Stimulated activated CD4-positive, alpha-beta T cell treated with anti-CD3 and anti-CD28 coated beads, Interleukin-15, amount 100 ng/mL, for 48 hours (primary cell): ENCODE results near the gene CEP70.
"Not testable (repeated sequence)": the region's sequence is repeated elsewhere in the genome, so short reads cannot be mapped to it uniquely, and the experiment has no call there.

ENCODE experiments used
- DNase-seq, 2 donors: peaks; one replicate each; pipeline ENCODE4 v3.0.0-alpha.2; 2020; ENCODE audit warnings: low read depth in 2 of 2

The CEP70 gene

DNA sequence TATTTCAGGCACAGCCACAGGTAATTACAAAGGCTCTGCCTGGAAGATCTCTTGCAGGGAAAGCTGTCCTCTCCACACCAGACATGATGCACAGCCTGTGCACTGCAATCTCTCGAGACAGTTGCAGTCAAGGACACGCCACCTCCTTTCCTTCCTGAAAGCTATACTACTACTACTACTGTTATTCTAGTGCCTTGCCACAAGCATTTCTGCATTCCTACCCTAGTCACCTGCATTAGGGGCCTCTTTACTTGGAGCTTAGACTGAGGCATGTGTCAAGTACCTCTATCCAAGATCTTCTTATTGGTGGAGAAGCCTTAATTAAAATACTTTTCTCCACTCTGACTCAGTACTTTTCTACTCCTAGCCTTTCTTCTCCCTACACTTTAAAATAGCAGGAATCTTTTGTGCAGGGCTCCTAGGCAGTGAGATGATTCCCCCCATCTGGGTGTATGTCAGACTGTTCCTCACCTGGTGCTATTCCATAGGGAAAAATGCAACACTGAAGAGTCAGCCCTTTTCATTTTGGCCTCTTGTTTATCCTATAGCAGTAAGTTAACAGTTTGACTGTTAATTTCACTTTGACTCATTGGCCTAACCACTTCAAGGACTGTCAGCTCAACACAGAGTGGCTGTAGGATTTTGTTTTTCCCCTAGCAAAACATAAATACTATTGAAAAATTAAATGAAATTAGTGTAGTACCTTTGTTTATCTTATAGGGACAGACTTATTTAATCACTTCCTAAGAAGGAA, 80.8 kb downstream of the CEP70 start:
- DNase-seq, result no peak

DNA sequence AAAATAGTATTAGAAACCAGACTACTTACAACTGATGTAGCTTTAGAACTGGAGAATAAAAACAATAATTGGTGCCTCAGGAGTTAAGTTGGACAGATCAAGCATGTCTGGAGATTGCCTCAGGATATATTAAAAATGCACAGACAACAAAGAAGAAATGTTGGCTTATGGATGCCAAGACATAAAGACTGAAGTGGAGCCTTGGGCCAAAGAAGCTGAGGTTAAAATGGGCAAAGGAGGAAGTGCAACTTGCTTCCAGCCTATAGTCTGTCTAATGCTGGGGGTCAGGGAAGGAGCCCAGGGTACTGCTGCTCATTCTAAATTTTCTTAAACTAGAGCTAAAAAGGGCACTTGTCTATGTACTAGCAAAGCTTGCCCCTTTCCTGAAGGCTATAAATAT, 82.1 kb downstream of the CEP70 start:
- DNase-seq, result no peak

DNA sequence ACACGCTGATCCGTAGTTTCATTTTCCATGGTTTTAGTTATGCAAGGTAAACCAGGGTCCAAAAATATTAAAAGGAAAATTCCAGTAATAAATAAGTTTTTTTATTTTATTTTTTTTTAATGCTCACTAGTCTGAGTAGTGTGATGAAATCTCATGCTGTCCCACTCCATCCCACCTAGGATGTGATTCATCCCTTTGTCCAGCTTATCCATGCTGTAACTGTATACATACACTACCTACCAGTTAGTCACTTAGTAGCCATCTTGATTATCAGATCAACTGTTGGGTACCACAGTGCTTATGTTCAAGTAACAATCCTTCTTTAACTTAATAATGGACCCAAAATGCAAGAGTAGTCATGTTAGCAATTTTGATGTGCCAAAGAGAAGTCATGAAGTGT, 84.5 kb downstream of the CEP70 start:
- no peak for DNase-seq

DNA sequence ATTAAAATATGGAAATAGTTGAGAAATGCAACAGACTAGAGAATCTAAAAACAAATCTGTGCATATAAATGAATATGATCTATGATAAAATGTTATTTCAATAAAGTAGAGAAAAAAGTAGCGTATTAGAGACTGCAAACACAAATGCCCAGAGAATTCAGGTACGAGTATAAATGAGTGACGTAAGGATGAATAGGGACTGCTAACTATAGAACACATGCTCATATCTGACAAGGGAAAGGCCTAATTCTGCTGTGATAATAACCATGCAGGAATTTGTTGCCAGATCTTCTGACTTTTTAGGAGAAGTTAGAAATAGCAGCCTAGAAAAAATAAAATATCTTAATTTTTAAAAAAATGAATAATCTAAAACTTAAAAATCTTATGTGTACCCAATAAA, 86.5 kb downstream of the CEP70 start:
- no peak for DNase-seq

DNA sequence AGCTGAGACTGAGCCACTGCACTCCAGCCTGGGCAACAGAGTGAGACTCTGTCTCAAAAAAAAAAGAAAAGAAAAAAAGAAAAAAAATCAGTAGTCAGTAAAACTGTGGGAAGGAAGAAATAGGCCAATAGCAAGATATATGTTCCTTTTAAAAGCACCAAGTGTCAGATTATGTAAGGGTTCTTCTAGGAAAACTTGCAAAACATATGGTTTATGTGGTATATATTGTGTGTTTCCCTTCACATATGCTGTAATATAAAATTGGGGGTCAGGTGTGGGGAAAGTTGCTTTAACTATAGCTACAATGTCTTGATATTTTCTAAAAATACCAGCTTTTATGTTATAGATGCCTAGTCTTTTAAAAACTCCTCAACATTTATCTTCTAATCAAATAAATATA, 95.1 kb downstream of the CEP70 start:
- no peak for DNase-seq

DNA sequence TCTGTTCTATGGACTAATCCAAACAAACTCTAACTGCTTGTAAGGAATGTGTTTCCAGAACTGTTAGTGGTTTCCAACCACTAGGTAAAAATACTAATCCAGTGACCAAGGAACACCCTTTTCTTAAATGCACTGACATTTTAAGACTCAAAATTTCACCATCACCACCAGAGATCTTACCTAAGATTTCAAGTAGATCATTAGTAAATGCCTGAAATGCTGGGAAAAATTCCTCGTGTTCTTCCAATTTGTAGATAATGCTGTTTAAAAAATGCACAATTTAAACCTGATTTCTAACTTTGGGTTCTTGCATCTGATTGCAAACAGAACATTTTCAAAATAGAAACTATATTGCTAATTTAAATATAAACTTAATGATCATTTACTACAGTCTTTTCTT, 96.2 kb downstream of the CEP70 start:
- no peak for DNase-seq

DNA sequence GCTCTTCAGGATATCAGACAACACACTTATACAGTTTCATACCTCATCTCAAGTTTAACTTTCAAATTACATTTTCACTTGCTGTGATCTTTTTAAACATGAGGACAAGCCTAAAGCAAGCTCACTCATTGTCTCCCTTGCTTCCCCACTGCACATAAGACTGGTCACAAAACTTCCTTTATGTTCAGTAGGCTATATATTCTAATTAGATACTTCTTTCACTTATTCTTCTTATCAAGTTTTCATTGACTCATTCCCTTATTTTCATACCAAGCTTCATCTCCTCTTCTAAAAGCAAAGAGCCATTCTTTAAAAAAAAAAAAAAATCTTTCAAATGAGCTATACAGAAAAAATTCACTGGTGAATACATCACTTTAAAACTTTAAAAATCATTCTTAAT, 97.0 kb downstream of the CEP70 start:
- DNase-seq, result no peak

DNA sequence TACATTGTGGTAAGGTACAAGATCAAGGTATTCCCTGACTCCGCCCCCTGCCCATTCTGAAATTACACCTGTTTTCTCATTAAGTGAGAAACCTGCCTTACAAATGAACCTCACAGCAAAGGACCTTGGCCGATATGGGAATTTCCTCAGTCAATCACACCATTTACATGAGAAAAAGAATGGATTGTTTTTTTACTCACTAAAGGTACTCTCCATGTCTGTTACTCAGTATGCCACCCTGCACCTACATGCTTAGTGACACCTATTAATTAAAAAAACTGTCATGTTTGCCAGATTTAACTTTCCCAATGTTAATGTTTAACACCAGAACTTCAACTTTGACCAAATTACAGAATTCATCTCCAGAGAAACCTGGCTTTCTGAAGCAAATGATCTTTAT, 97.6 kb downstream of the CEP70 start:
- DNase-seq, result no peak

DNA sequence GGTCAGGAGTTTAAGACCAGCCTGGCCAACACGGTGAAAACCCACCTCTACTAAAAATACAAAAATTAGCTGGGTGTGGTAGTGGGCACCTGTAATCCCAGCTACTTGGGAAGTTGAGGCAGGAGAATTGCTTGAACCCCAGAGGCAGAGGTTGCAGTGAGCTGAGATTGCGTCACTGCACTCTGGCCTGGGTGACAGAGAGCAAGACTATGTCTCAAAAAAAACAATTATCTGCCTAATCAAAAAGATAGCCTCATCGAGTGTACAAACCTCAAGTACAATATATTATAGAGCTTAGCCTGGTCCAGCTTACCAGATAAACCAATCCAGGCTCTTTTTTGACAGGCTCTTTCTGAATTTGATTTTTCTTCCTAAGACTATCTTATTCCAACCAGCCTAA, 98.4 kb downstream of the CEP70 start:
- DNase-seq, result not testable (repeated sequence)

DNA sequence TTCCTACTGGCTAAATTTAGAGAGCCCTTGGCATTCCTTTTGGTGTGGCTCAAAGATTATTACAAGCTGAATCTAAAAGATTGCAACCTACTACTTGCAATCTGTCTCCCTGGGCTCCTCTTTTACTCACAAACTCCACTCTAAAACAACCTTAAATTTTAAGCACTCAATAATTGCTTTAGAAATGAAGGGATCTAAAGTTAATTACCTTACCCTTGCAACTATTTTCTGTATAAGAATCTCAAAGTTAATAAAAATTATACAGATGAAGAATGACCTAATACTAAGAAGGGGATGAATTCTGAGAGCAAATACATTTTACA, 99.5 kb downstream of the CEP70 start:
- DNase-seq, result no peak

DNA sequence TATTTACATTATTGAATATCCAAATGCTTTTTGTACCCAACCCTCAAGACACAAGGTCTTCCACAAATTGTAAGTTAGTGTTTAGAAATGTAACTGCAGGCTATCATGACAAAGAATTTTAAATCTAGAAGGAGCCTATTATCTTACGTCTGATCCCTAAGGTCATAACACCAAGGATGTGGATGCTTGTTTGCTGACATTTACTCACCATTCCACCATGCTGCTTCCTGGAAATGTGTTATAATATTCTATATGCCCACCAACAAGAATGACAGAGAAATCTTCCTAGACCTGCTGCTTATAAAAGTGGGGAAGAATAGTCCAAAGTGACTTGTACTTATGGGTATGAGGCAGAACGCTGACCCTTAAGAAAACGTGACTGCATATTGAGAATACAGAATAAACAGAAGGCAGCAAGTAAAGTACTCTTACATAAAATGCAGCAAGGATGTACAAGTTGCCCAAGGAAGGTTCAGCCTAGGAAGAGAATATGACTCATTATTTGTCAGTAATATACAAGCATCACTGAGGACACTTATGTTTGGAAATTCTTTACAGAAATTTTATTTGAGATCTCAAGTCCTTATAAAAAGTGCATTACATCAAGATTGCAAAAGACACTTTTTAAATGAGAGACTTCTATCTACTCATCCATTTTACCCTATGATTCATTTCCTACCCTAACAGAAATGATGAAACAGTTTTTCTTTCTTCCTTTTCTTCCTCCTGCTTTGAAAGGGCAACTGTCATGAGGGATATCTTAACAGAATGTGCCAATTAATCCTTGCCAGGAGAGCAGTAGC, 100.1 kb downstream of the CEP70 start:
- no peak for DNase-seq

DNA sequence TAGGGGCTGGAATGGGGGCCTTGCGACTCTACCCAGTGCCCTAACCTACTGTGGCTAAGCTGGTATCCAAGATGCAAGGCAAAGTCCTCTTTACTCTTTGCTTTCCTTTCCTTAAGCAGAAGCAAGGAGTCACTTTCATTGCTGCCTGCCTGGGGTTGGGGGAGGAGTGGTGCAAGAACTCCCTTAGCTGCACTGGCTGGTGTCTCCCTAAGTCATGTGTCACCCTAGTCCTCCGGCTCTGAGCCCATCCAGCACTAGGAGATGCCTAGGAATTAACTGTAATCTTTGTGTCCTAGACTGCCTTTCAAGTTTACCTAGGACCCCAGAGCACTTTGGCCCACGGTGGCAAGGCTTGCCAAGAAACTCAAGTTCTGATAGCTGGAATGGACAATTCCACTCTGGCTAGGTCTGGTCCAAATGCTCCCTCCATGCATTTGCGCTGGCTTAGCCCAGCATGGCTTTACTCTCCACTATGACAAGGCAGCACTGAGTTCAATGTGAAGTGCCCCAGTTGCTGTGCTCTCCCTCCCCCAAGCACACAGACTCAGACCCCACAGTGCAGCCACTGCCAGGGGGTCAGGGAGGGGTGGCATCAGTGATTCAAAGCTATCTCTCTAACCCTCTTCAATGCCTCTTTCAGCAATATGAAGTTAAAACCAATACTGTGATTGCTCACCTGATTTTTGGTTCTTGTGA, 100.9 kb downstream of the CEP70 start:
- no peak for DNase-seq

DNA sequence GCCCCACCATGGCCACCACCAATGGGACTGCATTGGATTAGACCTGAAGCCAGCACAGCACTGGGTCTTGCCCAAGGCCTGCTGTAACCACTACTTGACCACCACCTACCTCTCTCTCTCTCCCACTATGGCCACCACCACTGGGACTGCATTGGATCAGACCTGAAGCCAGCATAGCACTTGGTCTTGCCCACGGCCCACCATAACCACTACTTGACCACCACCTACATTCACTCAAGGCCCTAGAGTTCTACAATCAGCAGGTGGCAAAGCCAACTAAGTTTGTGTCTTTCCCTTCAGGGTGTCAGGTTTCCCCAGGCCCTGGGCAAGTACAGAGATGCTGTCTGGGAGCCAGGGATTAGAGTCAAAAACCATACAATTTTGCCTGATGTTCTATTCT, 102.1 kb downstream of the CEP70 start:
- no peak for DNase-seq

DNA sequence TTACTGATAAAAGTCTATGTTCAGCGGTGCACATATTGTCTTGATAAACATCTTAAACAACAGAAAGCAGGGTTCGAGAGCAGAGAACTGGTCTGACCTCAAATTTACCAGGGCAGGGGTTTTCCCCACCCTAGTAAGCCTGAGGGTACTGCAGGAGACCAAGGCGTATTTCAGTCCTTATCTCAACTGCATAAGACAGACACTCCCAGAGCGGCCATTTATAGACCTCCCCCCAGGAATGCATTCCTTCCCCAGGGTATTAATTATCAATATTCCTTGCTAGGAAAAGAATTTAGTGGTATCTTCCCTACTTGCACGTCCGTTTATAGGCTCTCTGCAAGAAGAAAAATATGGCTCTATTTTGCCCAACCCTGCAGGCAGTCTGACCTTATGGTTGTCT, 107.5 kb downstream of the CEP70 start:
- not testable (repeated sequence) for DNase-seq

DNA sequence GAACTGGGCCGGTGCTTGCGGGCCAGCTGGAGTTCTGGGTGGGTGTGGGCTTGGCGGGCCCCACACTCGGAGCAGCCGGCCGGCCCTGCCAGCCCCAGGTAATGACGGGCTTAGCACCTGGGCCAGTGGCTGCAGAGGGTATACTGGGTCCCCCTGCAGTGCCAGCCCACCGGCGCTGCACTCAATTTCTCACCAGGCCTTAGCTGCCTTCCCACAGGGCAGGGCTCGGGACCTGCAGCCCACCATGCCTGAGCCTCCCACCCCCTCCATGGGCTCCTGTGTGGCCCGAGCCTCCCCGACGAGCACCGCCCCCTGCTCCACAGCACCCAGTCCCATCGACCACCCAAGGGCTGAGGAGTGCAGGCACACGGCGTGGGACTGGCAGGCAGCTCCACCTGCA, 109.4 kb downstream of the CEP70 start:
- not testable (repeated sequence) for DNase-seq

DNA sequence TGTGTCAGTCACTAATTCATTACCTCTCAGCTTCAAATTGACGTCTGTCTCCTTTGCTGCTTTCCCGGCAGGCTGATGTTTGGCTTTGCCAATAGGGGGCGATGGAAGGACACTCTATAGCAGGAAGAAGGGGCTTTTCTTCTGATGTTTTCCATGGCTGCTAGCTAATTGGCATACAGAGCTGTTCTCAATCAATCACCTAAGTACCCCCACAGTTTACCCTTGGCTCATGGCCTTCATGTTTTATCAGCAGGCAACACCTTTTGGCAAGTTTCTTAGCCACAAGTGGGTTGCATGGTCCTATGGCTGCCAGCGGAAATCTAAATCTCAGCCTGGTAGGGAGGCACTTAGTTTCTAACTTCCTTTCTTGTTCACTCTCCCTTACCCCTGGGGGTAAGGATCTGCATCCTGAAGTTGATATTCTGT, 114.6 kb downstream of the CEP70 start:
- peak; percentile 7 to 13 for DNase-seq

DNA sequence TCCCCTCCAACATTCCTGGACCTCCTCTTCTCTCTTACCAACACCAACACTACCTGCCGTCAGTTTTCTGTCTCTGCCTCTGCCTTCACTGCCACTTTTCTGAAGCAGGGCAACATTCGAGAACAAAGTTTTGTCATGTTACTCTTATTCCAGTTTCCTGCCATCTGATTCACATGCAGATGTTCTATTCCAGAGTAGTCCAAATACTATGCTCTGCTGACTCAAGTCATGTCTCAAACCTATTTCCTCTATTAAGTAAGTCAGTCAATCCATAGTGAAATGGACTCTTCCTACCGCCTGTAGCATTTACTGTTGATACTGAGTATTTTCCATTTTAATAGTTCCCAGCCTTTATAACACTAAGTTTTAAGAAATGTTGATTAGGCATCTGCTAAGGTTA, 116.3 kb downstream of the CEP70 start:
- no peak for DNase-seq

DNA sequence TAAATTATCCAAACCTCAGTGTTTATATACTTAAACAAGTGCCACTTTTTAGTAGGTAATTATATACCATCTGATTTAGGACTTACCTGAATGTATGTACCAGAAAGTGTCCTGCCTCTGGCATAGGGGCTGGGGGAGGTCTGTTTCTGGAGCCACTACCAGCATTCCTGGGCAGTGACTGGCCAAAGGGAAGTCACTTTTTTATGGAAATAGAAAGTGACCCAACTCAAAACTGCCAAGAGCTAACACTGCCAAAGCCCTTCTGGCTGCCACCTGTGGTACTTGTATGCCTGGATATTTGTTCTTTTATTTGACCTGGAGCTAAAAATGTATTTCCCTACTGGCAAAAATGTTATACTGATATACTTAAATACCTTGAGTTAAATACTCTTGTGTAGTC, 116.9 kb downstream of the CEP70 start:
- DNase-seq, result no peak

DNA sequence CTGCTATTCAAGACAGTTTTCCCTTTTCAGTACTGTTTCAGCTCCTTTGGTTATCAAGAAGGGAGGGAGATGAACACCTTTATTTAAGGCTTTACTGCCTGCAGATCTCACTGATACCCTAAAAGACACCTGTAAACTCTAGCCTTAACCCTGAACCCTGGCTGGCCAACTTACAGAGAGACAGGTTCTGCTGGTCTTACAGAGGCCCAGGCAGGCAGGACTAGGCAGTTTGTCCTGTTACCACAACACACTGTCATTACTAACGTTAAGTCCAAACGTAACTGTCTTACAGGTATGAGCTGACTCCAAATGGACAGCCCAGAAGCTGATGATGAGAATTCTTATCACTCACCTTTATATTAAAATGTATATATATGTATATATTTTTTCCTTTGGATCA, 117.5 kb downstream of the CEP70 start:
- DNase-seq, result no peak

DNA sequence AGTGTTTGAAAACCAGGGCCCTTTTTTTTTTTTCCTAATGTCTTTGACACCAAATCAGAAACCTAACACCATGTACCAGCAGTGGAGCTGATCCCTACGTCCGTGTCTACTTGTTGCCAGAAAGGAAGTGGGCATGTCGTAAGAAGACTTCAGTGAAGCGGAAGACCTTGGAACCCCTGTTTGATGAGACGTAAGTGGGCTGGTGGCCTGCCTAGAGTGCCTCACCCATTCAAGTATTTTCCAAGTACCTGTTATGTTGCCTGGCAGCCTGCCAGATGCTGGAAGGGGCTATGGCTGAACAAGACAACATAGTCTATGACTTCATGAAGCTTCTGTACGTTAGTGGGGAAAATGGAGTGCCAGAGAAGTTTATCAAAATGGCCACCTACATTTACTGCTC, 119.9 kb downstream of the CEP70 start:
- no peak for DNase-seq

DNA sequence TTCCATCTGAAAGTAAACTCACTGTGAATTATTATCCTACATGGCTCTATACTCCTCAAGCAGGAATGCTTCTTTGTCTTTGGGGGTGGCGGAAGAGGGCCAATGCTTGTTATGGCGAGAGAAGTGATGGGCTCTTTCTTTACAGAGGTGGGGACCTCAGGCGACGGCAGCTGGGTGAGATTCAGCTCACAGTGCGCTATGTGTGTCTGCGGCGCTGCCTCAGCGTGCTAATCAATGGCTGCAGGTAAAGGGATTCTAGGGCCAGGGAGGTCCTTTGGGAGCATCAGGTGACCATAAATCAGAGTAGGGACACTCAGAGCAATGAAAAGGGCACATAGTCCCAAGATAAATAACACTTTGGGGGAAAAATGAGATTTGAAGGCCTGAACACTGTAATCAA, 120.7 kb downstream of the CEP70 start:
- no peak for DNase-seq

DNA sequence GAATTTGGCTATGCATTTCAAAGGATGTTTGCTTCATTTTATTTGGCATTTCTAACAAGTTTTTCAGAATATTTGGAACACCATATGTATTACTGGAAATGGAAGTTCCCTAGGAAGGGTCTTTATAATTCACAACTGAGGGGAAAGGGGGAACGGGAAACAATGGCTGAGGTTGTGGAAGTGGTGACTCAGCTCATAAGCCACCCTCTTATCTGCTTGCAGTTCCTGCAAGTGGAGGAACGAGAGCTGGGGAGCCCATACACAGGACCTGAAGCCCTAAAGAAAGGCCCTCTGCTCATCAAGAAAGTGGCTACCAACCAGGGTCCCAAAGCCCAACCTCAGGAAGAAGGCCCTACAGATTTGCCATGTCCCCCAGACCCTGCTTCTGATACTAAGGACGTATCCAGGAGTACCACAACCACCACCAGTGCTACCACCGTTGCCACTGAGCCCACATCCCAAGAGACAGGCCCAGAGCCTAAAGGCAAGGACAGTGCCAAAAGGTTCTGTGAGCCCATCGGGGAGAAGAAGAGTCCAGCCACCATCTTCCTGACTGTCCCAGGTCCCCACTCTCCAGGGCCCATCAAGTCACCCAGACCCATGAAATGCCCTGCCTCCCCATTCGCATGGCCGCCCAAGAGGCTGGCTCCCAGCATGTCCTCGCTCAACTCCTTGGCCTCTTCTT, 121.8 kb downstream of the CEP70 start:
- no peak for DNase-seq
